SK-N-SH (cell line): Measurements from ENCODE around the gene CADM1. TPM values are rescaled to one million over a fixed set of nuclear protein-coding genes. Genes with fewer than 3 reads are reported as not detected.

Source experiments
- CTCF ChIA-PET: fragments of 300-600, 350-600 bp; formaldehyde crosslinking; extraction: SDS; loops from one replicate; lab custom pipeline; 2021; lab: Yijun Ruan, JAX
- POLR2A ChIA-PET: fragments of 350-600 bp; sonication (Branson Sonifier 250); formaldehyde crosslinking; extraction: SDS; loops from one replicate; lab custom pipeline; 2020; ENCODE audit warnings: antibody characterized with exemption, inconsistent platforms; lab: Yijun Ruan, JAX
- DNase-seq: peaks from one replicate; pipeline ENCODE4 v3.0.0; 2012
- H2AFZ ChIP-seq: fragments of 200-600 bp; sonication (generic); 2 replicates; pipeline ENCODE4 v1.8.1; 2016; ENCODE audit warnings: antibody characterized with exemption, mild to moderate bottlenecking, low read depth
- H3F3A ChIP-seq: fragments of 200-600 bp; sonication (generic); replicated peaks from 2 replicates; pipeline ENCODE3; 2016; ENCODE audit warnings: antibody characterized with exemption, mild to moderate bottlenecking; ENCODE audit not compliant: insufficient read depth
- H3K27ac ChIP-seq, 2 experiments: fragments of 200-500 bp in 1 of 2; fragments of 200-600 bp in 1 of 2; sonication (Bioruptor generic) in 1 of 2; sonication (generic), shearing (Covaris generic) in 1 of 2; 2 replicates each; pipeline versions ENCODE4 v1.5.1 to v1.6.1; 2014 to 2016; ENCODE audit warnings: low read depth in 2 of 2, inconsistent platforms in 1 of 2, low read length in 1 of 2, mild to moderate bottlenecking in 1 of 2, mixed read lengths in 1 of 2
- H3K27me3 ChIP-seq: fragments of 200-600 bp; sonication (generic), shearing (Covaris generic); 2 replicates; pipeline ENCODE4 v1.6.1; 2016; ENCODE audit warnings: mixed run types; ENCODE audit not compliant: insufficient read depth
- H3K36me3 ChIP-seq, 2 experiments: fragments of 200-500 bp in 1 of 2; fragments of 200-600 bp in 1 of 2; sonication (Bioruptor generic) in 1 of 2; sonication (generic) in 1 of 2; replicated peaks in 1 of 2; 2 replicates each; pipeline versions ENCODE3 to v1.5.1; 2014 to 2016; ENCODE audit warnings: low read length in 1 of 2, mild to moderate bottlenecking in 1 of 2; ENCODE audit not compliant: insufficient read depth in 2 of 2, control insufficient read depth in 1 of 2
- H3K4me1 ChIP-seq, 2 experiments: fragments of 200-500 bp in 1 of 2; fragments of 200-600 bp in 1 of 2; sonication (Bioruptor generic) in 1 of 2; sonication (generic), shearing (Covaris generic) in 1 of 2; 2 replicates each; pipeline versions ENCODE4 v1.5.1 to v1.6.1; 2014 to 2016; ENCODE audit warnings: low read depth in 1 of 2, low read length in 1 of 2, mixed run types in 1 of 2; ENCODE audit not compliant: insufficient read depth in 2 of 2, control insufficient read depth in 1 of 2
- H3K4me2 ChIP-seq: fragments of 200-600 bp; sonication (generic), shearing (Covaris generic); 2 replicates; pipeline ENCODE4 v1.6.1; 2017; ENCODE audit warnings: mixed run types
- H3K4me3 ChIP-seq, 2 experiments: fragments of 200-500 bp in 1 of 2; fragments of 200-600 bp in 1 of 2; sonication (Bioruptor generic) in 1 of 2; sonication (generic), shearing (Covaris generic) in 1 of 2; 2 replicates each; pipeline versions ENCODE4 v1.5.1 to v1.8.1; 2014 to 2016; ENCODE audit warnings: low read depth in 2 of 2, inconsistent platforms in 1 of 2, low read length in 1 of 2, mild to moderate bottlenecking in 1 of 2, mixed read lengths in 1 of 2, moderate library complexity in 1 of 2
- H3K79me2 ChIP-seq: fragments of 200-600 bp; sonication (generic); 2 replicates; pipeline ENCODE4 v1.8.1; 2017; ENCODE audit warnings: mild to moderate bottlenecking; ENCODE audit not compliant: insufficient read depth
- H3K9ac ChIP-seq: fragments of 200-600 bp; sonication (generic); 2 replicates; pipeline ENCODE4 v1.6.1; 2017; ENCODE audit warnings: mixed run types
- H3K9me2 ChIP-seq: fragments of 200-600 bp; sonication (generic); 2 replicates; pipeline ENCODE4 v1.6.1; 2017; ENCODE audit warnings: mixed run types
- H3K9me3 ChIP-seq: fragments of 200-600 bp; sonication (generic); 2 replicates; pipeline ENCODE4 v1.6.1; 2017; ENCODE audit warnings: mixed run types, mild to moderate bottlenecking, moderate library complexity
- H4K20me1 ChIP-seq: fragments of 200-600 bp; sonication (generic); 2 replicates; pipeline ENCODE4 v1.6.1; 2017; ENCODE audit warnings: mild to moderate bottlenecking, mixed run types; ENCODE audit not compliant: insufficient read depth
- CHD2 ChIP-seq: fragments of 150-350 bp; IDR thresholded peaks from 2 replicates; pipeline ENCODE4 v1.6.1; 2018; ENCODE audit warnings: low read length; ENCODE audit not compliant: partially characterized antibody
- EZH2phosphoT487 ChIP-seq: fragments of 200-600 bp; sonication (generic); IDR thresholded peaks from 2 replicates; pipeline ENCODE4 v1.6.1; 2017; ENCODE audit warnings: low read depth, mixed run types, mild to moderate bottlenecking, antibody characterized with exemption, moderate library complexity, borderline replicate concordance
- FOSL2 ChIP-seq: IDR thresholded peaks from 2 replicates; pipeline ENCODE4 v1.4.0; 2012; ENCODE audit warnings: low read depth, mild to moderate bottlenecking, moderate library complexity, borderline replicate concordance
- FOXJ3 ChIP-seq: sonication (generic); formaldehyde crosslinking; IDR thresholded peaks from 2 replicates; pipeline ENCODE4 v1.5.1; 2020; ENCODE audit warnings: mild to moderate bottlenecking, missing genetic modification reagents
- FOXM1 ChIP-seq: IDR thresholded peaks from 2 replicates; pipeline ENCODE4 v1.4.0; 2012; ENCODE audit warnings: low read depth, mild to moderate bottlenecking
- GABPA ChIP-seq: IDR thresholded peaks from 2 replicates; pipeline ENCODE4 v1.4.0; 2012; ENCODE audit warnings: low read depth, mild to moderate bottlenecking
- GATA2 ChIP-seq: sonication (generic); formaldehyde crosslinking; IDR thresholded peaks from 2 replicates; pipeline ENCODE4 v1.5.0; 2020; ENCODE audit warnings: mild to moderate bottlenecking, missing genetic modification reagents
- MAX ChIP-seq: IDR thresholded peaks from 2 replicates; pipeline ENCODE4 v1.4.0; 2012; ENCODE audit warnings: low read depth
- MEF2A ChIP-seq: IDR thresholded peaks from 2 replicates; pipeline ENCODE4 v1.4.0; 2012; ENCODE audit warnings: low read depth, borderline replicate concordance
- NRF1 ChIP-seq: IDR thresholded peaks from 2 replicates; pipeline ENCODE4 v1.6.1; 2012; ENCODE audit warnings: low read depth, mild to moderate bottlenecking, low read length
- PBX3 ChIP-seq: IDR thresholded peaks from 2 replicates; pipeline ENCODE4; 2012
- RCOR1 ChIP-seq: fragments of 150-350 bp; IDR thresholded peaks from 2 replicates; pipeline ENCODE4 v1.6.1; 2017; ENCODE audit warnings: antibody characterized with exemption, low read length
- RFX5 ChIP-seq: IDR thresholded peaks from 2 replicates; pipeline ENCODE4 v1.6.1; 2012; ENCODE audit warnings: mild to moderate bottlenecking, improper control_type of control experiment, low read length
- RXRA ChIP-seq: IDR thresholded peaks from 2 replicates; pipeline ENCODE4 v1.4.0; 2012; ENCODE audit warnings: low read depth, mild to moderate bottlenecking, borderline replicate concordance
- SIN3A ChIP-seq: IDR thresholded peaks from 2 replicates; pipeline ENCODE4 v1.6.1; 2012; ENCODE audit warnings: low read depth, mild to moderate bottlenecking, low read length, moderate library complexity, borderline replicate concordance
- SMC3 ChIP-seq: IDR thresholded peaks from 2 replicates; pipeline ENCODE4 v1.6.1; 2012; ENCODE audit warnings: low read depth, low read length, improper control_type of control experiment
- TCF12 ChIP-seq: IDR thresholded peaks from 2 replicates; pipeline ENCODE4 v1.4.0; 2012
- TEAD4 ChIP-seq: IDR thresholded peaks from 2 replicates; pipeline ENCODE4 v1.4.0; 2012; ENCODE audit warnings: mild to moderate bottlenecking, borderline replicate concordance; ENCODE audit not compliant: insufficient read depth
- USF1 ChIP-seq: IDR thresholded peaks from 2 replicates; pipeline ENCODE4 v1.4.0; 2012; ENCODE audit warnings: low read depth, borderline replicate concordance
- USF2 ChIP-seq: fragments of 150-350 bp; IDR thresholded peaks from 2 replicates; pipeline ENCODE4 v1.6.1; 2017; ENCODE audit warnings: antibody characterized with exemption, low read length, low read depth, borderline replicate concordance
- YY1 ChIP-seq: IDR thresholded peaks from 2 replicates; pipeline ENCODE4 v1.4.0; 2012; ENCODE audit warnings: low read depth, mild to moderate bottlenecking
- ZBTB33 ChIP-seq: IDR thresholded peaks from 2 replicates; pipeline ENCODE4 v1.4.0; 2012; ENCODE audit warnings: low read depth, borderline replicate concordance
- WGBS: methylation state at CpG from one replicate; pipeline ENCODE4 v1.1.6; 2017; ENCODE audit warnings: low lambda C conversion rate; 5-methylcytosine and 5-hydroxymethylcytosine counted together
- polyA plus RNA-seq, 3 experiments: library from polyadenylated mRNA; depleted of rRNA; stranded (reverse); fragments of >200 nt; gene quantifications; 2 replicates each; pipeline ENCODE4 v1.2.3, GENCODE V29; 2012

CADM1 gene
- polyA plus RNA-seq, 1 of the 3 experiments (the other 2 are of a cell fraction), result 7.9 TPM

GRCh38 chr11:115207916-115208315 is 296.3 kb downstream of the CADM1 start:
- H3K9ac ChIP-seq, result no peak overlapping the region
- DNase-seq, result no peak
- no peak overlapping the region for H3K4me2 ChIP-seq
- no peaks in the 10 kb centered on the region for H3K79me2 ChIP-seq
- CTCF ChIA-PET, result interaction anchor here (0.8 to 2.6 kb wide), 4 partner anchors 8 to 433 kb away, joined by 4 to 13 read pairs (median 9); no protein-coding TSS in a partner anchor
- no peaks in the 10 kb centered on the region for H3F3A ChIP-seq
- no peaks in the 10 kb centered on the region for H4K20me1 ChIP-seq
- TF ChIP-seq GABPA, result no peak
- no peak for TF ChIP-seq GATA2
- no peak for TF ChIP-seq MAX
- TF ChIP-seq MEF2A, result no peak
- TF ChIP-seq RCOR1, result no peak
- TF ChIP-seq TCF12, result no peak
- no peak for TF ChIP-seq EZH2phosphoT487
- TF ChIP-seq SIN3A, result no peak
- no peak for TF ChIP-seq FOXJ3 (CRISPR knock-in tag)
- no peak for TF ChIP-seq USF1
- 88% methylated on average over 1 of the region's 1 CpG for WGBS
- H3K27me3 ChIP-seq, result no peaks in the 10 kb centered on the region
- no peaks in the 10 kb centered on the region for H3K9me3 ChIP-seq
- peak overlapping the region in 1 of 2 experiments; percentile 97; a peak in 2 of 4 replicates for H3K27ac ChIP-seq
- no peak overlapping the region for H2AFZ ChIP-seq
- H3K36me3 ChIP-seq, result peaks cover 0 to 11% of the 10 kb centered on the region in 2 experiments
- peaks cover 0 to 38% of the 10 kb centered on the region in 2 experiments; a peak in 2 of 4 replicates for H3K4me1 ChIP-seq
- no peaks in the 10 kb centered on the region for H3K9me2 ChIP-seq
- POLR2A ChIA-PET, result interaction anchor here (0.7 kb wide), 1 partner anchor 49 kb away, joined by 3 read pairs; no protein-coding TSS in a partner anchor
- no peak overlapping the region for H3K4me3 ChIP-seq

GRCh38 chr11:115207166-115207591 is 297.0 kb downstream of the CADM1 start:
- no peaks in the 10 kb centered on the region for H3K27me3 ChIP-seq
- no peaks in the 10 kb centered on the region for H3F3A ChIP-seq
- CTCF ChIA-PET, result interaction anchor here (1.0 to 2.6 kb wide), 6 partner anchors 9 to 432 kb away, joined by 3 to 13 read pairs (median 7); partner anchors contain the start of gene CADM1
- H3K4me2 ChIP-seq, result no peak overlapping the region
- WGBS, result 52% methylated on average over 4 of the region's 4 CpGs
- no peaks in the 10 kb centered on the region for H3K9me3 ChIP-seq
- no peaks in the 10 kb centered on the region for H3K79me2 ChIP-seq
- H3K9ac ChIP-seq, result no peak overlapping the region
- H3K36me3 ChIP-seq, result peaks cover 0 to 8% of the 10 kb centered on the region in 2 experiments
- H3K27ac ChIP-seq, result peak overlapping the region in 1 of 2 experiments; percentile 97; a peak in 2 of 4 replicates
- POLR2A ChIA-PET, result interaction anchor here (0.6 to 0.7 kb wide), 3 partner anchors 49 to 95 kb away, joined by 3 to 4 read pairs (median 3); no protein-coding TSS in a partner anchor
- no peaks in the 10 kb centered on the region for H4K20me1 ChIP-seq
- H3K4me1 ChIP-seq, result peaks cover 0 to 40% of the 10 kb centered on the region in 2 experiments; a peak in 2 of 4 replicates
- H2AFZ ChIP-seq, result no peak overlapping the region
- no peak for DNase-seq
- H3K9me2 ChIP-seq, result no peaks in the 10 kb centered on the region
- H3K4me3 ChIP-seq, result no peak overlapping the region
- TF ChIP-seq MAX, result no peak
- no peak for TF ChIP-seq TCF12
- no peak for TF ChIP-seq PBX3
- TF ChIP-seq FOSL2, result no peak
- no peak for TF ChIP-seq NRF1
- TF ChIP-seq FOXJ3 (CRISPR knock-in tag), result no peak
- TF ChIP-seq RXRA, result no peak
- TF ChIP-seq GABPA, result no peak
- no peak for TF ChIP-seq ZBTB33
- no peak for TF ChIP-seq YY1
- no peak for TF ChIP-seq FOXM1
- no peak for TF ChIP-seq CHD2
- TF ChIP-seq RFX5, result no peak
- no peak for TF ChIP-seq TEAD4
- no peak for TF ChIP-seq USF2
- no peak for TF ChIP-seq SMC3
